H1 (cell line): ENCODE measurements around the gene MUC4. TPM values are rescaled to one million over a fixed set of nuclear protein-coding genes. Genes with fewer than 3 reads are reported as not detected.

Experiments
- CTCF ChIA-PET: fragments of 300-600 bp; sonication (Branson Sonifier 250); formaldehyde crosslinking; loops from one replicate; lab custom pipeline; 2021; ENCODE audit not compliant: partially characterized antibody; lab: Charles Lee
- POLR2A ChIA-PET: fragments of 300-600 bp; sonication (Branson Sonifier 250); formaldehyde crosslinking; loops from one replicate; lab custom pipeline; 2021; ENCODE audit warnings: inconsistent platforms; ENCODE audit not compliant: partially characterized antibody; lab: Charles Lee
- DNase-seq, 2 experiments: peaks; one replicate each; pipeline versions ENCODE4 v3.0.0 to v3.0.0-alpha.2; 2010 to 2022; ENCODE audit warnings: low spot score in 2 of 2, low read depth in 1 of 2, mixed read lengths in 1 of 2
- FAIRE-seq: peaks from 2 replicates; lab custom pipeline; 2011; peaks lifted over from hg19 to GRCh38; lab: Jason Lieb, UNC
- H2AFZ ChIP-seq: 2 replicates; pipeline ENCODE4 v1.8.1; 2012; ENCODE audit warnings: low read length, inconsistent platforms
- H2AK5ac ChIP-seq: 2 replicates; pipeline ENCODE4 v1.6.1; 2013; ENCODE audit warnings: low read depth, low read length
- H2BK120ac ChIP-seq: replicated peaks from 2 replicates; pipeline ENCODE3; 2013; ENCODE audit warnings: low read depth, low read length, inconsistent platforms
- H2BK12ac ChIP-seq: 2 replicates; pipeline ENCODE4 v1.6.1; 2013; ENCODE audit warnings: low read depth, low read length
- H2BK15ac ChIP-seq: 2 replicates; pipeline ENCODE4 v1.6.1; 2013; ENCODE audit warnings: low read length
- H2BK20ac ChIP-seq: 2 replicates; pipeline ENCODE4 v1.6.1; 2013; ENCODE audit warnings: low read length
- H2BK5ac ChIP-seq: 2 replicates; pipeline ENCODE4 v1.6.1; 2013; ENCODE audit warnings: low read depth, low read length
- H3K14ac ChIP-seq: 2 replicates; pipeline ENCODE4 v1.6.1; 2013; ENCODE audit warnings: inconsistent platforms; ENCODE audit not compliant: insufficient read length
- H3K18ac ChIP-seq: 2 replicates; pipeline ENCODE4 v1.6.1; 2013; ENCODE audit warnings: low read length; ENCODE audit errors: extremely low read depth
- H3K23ac ChIP-seq: 2 replicates; pipeline ENCODE4 v1.6.1; 2013; ENCODE audit warnings: inconsistent platforms; ENCODE audit not compliant: insufficient read length
- H3K23me2 ChIP-seq: 2 replicates; pipeline ENCODE4 v1.6.1; 2013; ENCODE audit warnings: low read depth, low read length
- H3K27ac ChIP-seq: 2 replicates; pipeline ENCODE4 v1.6.1; 2011; ENCODE audit warnings: low read depth, low read length, inconsistent platforms
- H3K27me3 ChIP-seq, 4 experiments: replicated peaks in 1 of 4; 1 replicate in 1 of 4; 2 replicates in 3 of 4; pipeline versions ENCODE4 v1.6.1 to v1.8.1; 2011 to 2013; ENCODE audit warnings: low read length in 3 of 4, mild to moderate bottlenecking in 3 of 4, inconsistent platforms in 2 of 4, mixed read lengths in 2 of 4, moderate library complexity in 1 of 4; ENCODE audit not compliant: control insufficient read depth in 3 of 4, insufficient read depth in 3 of 4; ENCODE audit errors: extremely low read depth in 1 of 4
- H3K36me3 ChIP-seq, 4 experiments: 2 replicates each; pipeline versions ENCODE4 v1.6.1 to v1.8.1; 2011 to 2013; ENCODE audit warnings: mild to moderate bottlenecking in 4 of 4, low read length in 3 of 4, moderate library complexity in 2 of 4, control low read depth in 1 of 4, inconsistent platforms in 1 of 4; ENCODE audit not compliant: insufficient read depth in 4 of 4, control insufficient read depth in 2 of 4
- H3K4ac ChIP-seq: replicated peaks from 2 replicates; pipeline ENCODE3; 2013; ENCODE audit warnings: low read length, low read depth, mixed read lengths, inconsistent platforms; ENCODE audit not compliant: insufficient read length
- H3K4me1 ChIP-seq, 4 experiments: replicated peaks in 1 of 4; 1 replicate in 1 of 4; 2 replicates in 3 of 4; pipeline versions ENCODE4 v1.6.1 to v1.8.1; 2011 to 2013; ENCODE audit warnings: low read length in 3 of 4, inconsistent platforms in 2 of 4, mixed read lengths in 1 of 4; ENCODE audit not compliant: insufficient read depth in 4 of 4, control insufficient read depth in 3 of 4
- H3K4me2 ChIP-seq, 2 experiments: 2 replicates each; pipeline versions ENCODE4 v1.6.1 to v1.8.1; 2011 to 2013; ENCODE audit warnings: low read depth in 2 of 2, low read length in 2 of 2, control low read depth in 1 of 2, inconsistent platforms in 1 of 2, mild to moderate bottlenecking in 1 of 2; ENCODE audit not compliant: insufficient read depth in 1 of 2
- H3K4me3 ChIP-seq, 4 experiments: fragments of 200-600, 300-600 bp in 1 of 4; sonication (generic), shearing (Covaris generic), sonication (Bioruptor Twin) in 1 of 4; 2 replicates each; pipeline versions ENCODE4 v1.5.1 to v1.8.1; 2011 to 2016; ENCODE audit warnings: low read length in 4 of 4, low read depth in 3 of 4, control low read depth in 2 of 4, inconsistent platforms in 2 of 4, mild to moderate bottlenecking in 2 of 4, mixed read lengths in 1 of 4, moderate library complexity in 1 of 4; ENCODE audit not compliant: insufficient read depth in 2 of 4; ENCODE audit errors: extremely low read depth in 1 of 4
- H3K56ac ChIP-seq: replicated peaks from 2 replicates; pipeline ENCODE3; 2013; ENCODE audit warnings: low read depth, mild to moderate bottlenecking, mixed read lengths, low read length, inconsistent platforms; ENCODE audit not compliant: insufficient read length
- H3K79me1 ChIP-seq: 2 replicates; pipeline ENCODE4 v1.6.1; 2013; ENCODE audit warnings: low read depth, low read length, control low read depth
- H3K79me2 ChIP-seq, 2 experiments: 2 replicates each; pipeline versions ENCODE4 v1.6.1 to v1.8.1; 2012 to 2013; ENCODE audit warnings: low read length in 2 of 2, mild to moderate bottlenecking in 2 of 2, inconsistent platforms in 1 of 2; ENCODE audit not compliant: insufficient read depth in 2 of 2, control insufficient read depth in 1 of 2
- H3K9ac ChIP-seq, 4 experiments: replicated peaks in 1 of 4; 1 replicate in 1 of 4; 2 replicates in 3 of 4; pipeline versions ENCODE4 v1.6.1 to v1.8.1; 2011 to 2013; ENCODE audit warnings: low read depth in 3 of 4, low read length in 3 of 4, control low read depth in 2 of 4, mild to moderate bottlenecking in 2 of 4, moderate library complexity in 2 of 4, inconsistent platforms in 1 of 4; ENCODE audit errors: extremely low read depth in 1 of 4
- H3K9me3 ChIP-seq, 2 experiments: 2 replicates each; pipeline versions ENCODE4 v1.6.1 to v1.8.1; 2012 to 2013; ENCODE audit warnings: mild to moderate bottlenecking in 2 of 2, moderate library complexity in 2 of 2, control low read depth in 1 of 2, inconsistent platforms in 1 of 2, low read depth in 1 of 2, low read length in 1 of 2, mixed read lengths in 1 of 2; ENCODE audit not compliant: insufficient read depth in 2 of 2
- H4K20me1 ChIP-seq, 2 experiments: replicated peaks in 1 of 2; 2 replicates each; pipeline versions ENCODE3 to v1.8.1; 2011 to 2013; ENCODE audit warnings: inconsistent platforms in 2 of 2, low read length in 2 of 2, mild to moderate bottlenecking in 1 of 2; ENCODE audit not compliant: insufficient read depth in 2 of 2, control insufficient read depth in 1 of 2
- H4K5ac ChIP-seq: 2 replicates; pipeline ENCODE4 v1.6.1; 2013; ENCODE audit warnings: low read length, low read depth, mixed read lengths, inconsistent platforms; ENCODE audit not compliant: insufficient read length
- H4K8ac ChIP-seq: 2 replicates; pipeline ENCODE4 v1.8.0; 2013; ENCODE audit warnings: mild to moderate bottlenecking, moderate library complexity, low read length, inconsistent platforms; ENCODE audit not compliant: insufficient read depth; ENCODE audit errors: extremely low read depth
- H4K91ac ChIP-seq: replicated peaks from 2 replicates; pipeline ENCODE3; 2013; ENCODE audit warnings: low read length, mixed read lengths, inconsistent platforms; ENCODE audit not compliant: insufficient read length
- ASH2L ChIP-seq: fragments of 200-600, 300-600 bp; sonication (generic); IDR thresholded peaks from one replicate; pipeline ENCODE4 v1.7.1; 2017; ENCODE audit warnings: low read length
- CTBP2 ChIP-seq: IDR thresholded peaks from 2 replicates; pipeline ENCODE4 v1.7.0; 2011; ENCODE audit warnings: borderline replicate concordance, mild to moderate bottlenecking, moderate library complexity, mixed read lengths, low read length; ENCODE audit not compliant: insufficient read depth, insufficient read length
- JUND ChIP-seq: IDR thresholded peaks from 2 replicates; pipeline ENCODE4 v1.6.1; 2011; ENCODE audit warnings: mild to moderate bottlenecking, improper control_type of control experiment, low read length
- KDM4A ChIP-seq: IDR thresholded peaks from one replicate; pipeline ENCODE4 v1.7.1; 2012; ENCODE audit warnings: low read depth, mild to moderate bottlenecking, moderate library complexity, low read length, inconsistent platforms; ENCODE audit not compliant: severe bottlenecking
- NRF1 ChIP-seq: IDR thresholded peaks from 2 replicates; pipeline ENCODE4 v1.6.1; 2011; ENCODE audit warnings: mild to moderate bottlenecking, low read depth, low read length, improper control_type of control experiment
- SIX5 ChIP-seq: IDR thresholded peaks from 2 replicates; pipeline ENCODE4 v1.6.1; 2011; ENCODE audit warnings: mild to moderate bottlenecking, low read depth, low read length
- TAF1 ChIP-seq: IDR thresholded peaks from 2 replicates; pipeline ENCODE4 v1.6.1; 2011; ENCODE audit warnings: mild to moderate bottlenecking, low read depth, low read length
- WGBS, 2 experiments: shearing (Covaris generic) in 1 of 2; methylation state at CpG; one replicate each; pipeline versions ENCODE4 v1.1.6 to v1.1.7; 2013 to 2015; ENCODE audit warnings: low lambda C conversion rate in 2 of 2, mixed read lengths in 2 of 2, inconsistent platforms in 1 of 2, low coverage in 1 of 2, missing lambda C conversion rate in 1 of 2; ENCODE audit not compliant: insufficient replicate concordance in 2 of 2, insufficient coverage in 1 of 2, insufficient read length in 1 of 2; ENCODE audit errors: extremely low coverage in 1 of 2, missing lambda C conversion rate in 1 of 2; 5-methylcytosine and 5-hydroxymethylcytosine counted together
- polyA plus RNA-seq, 7 experiments: library from polyadenylated mRNA; depleted of rRNA in 3 of 7; stranded (reverse) in 5 of 7; unstranded in 2 of 7; fragments of >200 nt in 5 of 7; fragments of 200-250 nt in 2 of 7; gene quantifications; 1 replicate in 5 of 7; 2 replicates in 1 of 7; 4 replicates in 1 of 7; pipeline versions ENCODE4 v1.2.1 to v1.2.3, GENCODE V29; 2011 to 2013; ENCODE audit warnings: missing spikeins in 2 of 7, mixed read lengths in 2 of 7
- total RNA-seq: library from RNA; stranded (reverse); fragmentation: NEBNext Ultra II Directional; extraction: Animal tissue kit (Norgen Biotek cat#: 25700); gene quantifications from 2 replicates; pipeline ENCODE4 v1.2.1, GENCODE V29; 2021

Gene MUC4
- total and polyA plus RNA-seq, 2 of the 8 experiments (the other 6 are each of a cell fraction or from before 2014, with no cell fraction given): 0.89 to 2.0 TPM

DNA sequence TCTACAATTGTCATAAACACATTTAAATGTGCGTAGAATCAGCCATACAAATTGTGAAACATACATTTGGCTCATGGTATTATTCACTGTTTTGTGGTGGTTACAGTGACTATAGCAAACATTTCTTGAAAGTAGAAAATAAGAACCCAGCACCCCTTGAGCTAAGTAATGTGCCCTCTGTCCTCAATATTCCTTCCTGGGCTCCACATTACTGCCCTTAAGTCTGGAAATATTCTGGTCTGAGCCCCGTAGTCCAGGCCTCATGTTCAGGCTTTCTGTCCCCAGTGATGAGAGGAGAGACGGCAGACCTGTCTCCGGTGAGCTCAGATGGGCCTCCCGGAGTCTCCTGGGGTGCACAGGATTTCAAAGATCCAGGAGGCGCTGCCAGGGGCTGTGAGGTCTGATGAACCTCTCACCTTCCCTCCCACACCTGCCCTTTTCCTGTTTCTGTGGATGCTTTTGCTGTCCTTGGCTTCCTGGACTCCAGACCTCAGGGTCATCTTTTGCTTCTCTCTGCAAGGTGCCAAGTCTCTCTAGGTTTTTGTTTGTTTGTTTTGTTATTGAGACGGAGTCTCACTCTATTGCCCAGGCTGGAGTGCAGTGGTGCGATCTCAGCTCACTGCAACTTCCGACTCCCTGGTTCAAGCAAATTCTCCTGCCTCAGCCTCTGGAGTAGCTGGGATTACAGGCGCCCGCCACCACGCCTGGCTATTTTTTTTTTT lies 99.8 kb downstream of the MUC4 start:
- H3K36me3 ChIP-seq: no peaks in the 10 kb centered on the region; a peak in 1 of 8 replicates
- H3K9ac ChIP-seq: no peak overlapping the region
- H2AFZ ChIP-seq: no peak overlapping the region
- FAIRE-seq (no peak), DNase-seq (no peak)
- H3K4me3 ChIP-seq: no peak overlapping the region
- H2AK5ac ChIP-seq: no peak overlapping the region
- H4K8ac ChIP-seq: no peak overlapping the region
- no peak overlapping the region for H2BK5ac ChIP-seq
- no peak overlapping the region for H3K27ac ChIP-seq
- H3K23ac ChIP-seq: no peak overlapping the region
- ChIA-PET CTCF (interaction anchor here (0.9 to 1.1 kb wide), 2 partner anchors 138 to 144 kb away, joined by 3 to 4 read pairs; no protein-coding TSS in a partner anchor), POLR2A (no interaction called here)
- no peak overlapping the region for H3K14ac ChIP-seq
- no peak overlapping the region; the same call in 1 of the 2 replicates for H2BK12ac ChIP-seq
- no peaks in the 10 kb centered on the region for H3K9me3 ChIP-seq
- H4K91ac ChIP-seq: no peak overlapping the region
- 78% methylated on average over 12 of the region's 12 CpGs; no CpG with 5 or more reads in 1 of the 2 experiments for WGBS, 2 experiments
- no peak overlapping the region for H2BK15ac ChIP-seq
- H3K79me2 ChIP-seq: no peaks in the 10 kb centered on the region
- no peak overlapping the region for H4K5ac ChIP-seq
- H4K20me1 ChIP-seq: no peaks in the 10 kb centered on the region
- no peak overlapping the region for H3K4me2 ChIP-seq
- H3K23me2 ChIP-seq: no peaks in the 10 kb centered on the region; the same call in 1 of the 2 replicates
- H3K27me3 ChIP-seq: no peaks in the 10 kb centered on the region; a peak in 1 of 7 replicates
- H2BK120ac ChIP-seq: no peak overlapping the region
- no peak overlapping the region for H2BK20ac ChIP-seq
- no peak overlapping the region for H3K56ac ChIP-seq
- TF ChIP-seq SIX5 (no peak), TAF1 (no peak), JUND (no peak), NRF1 (no peak), KDM4A (no peak), CTBP2 (no peak), ASH2L (no peak)
- TF ChIP-seq, all 59 proteins: peak for 0
- Histone ChIP-seq H3K4me1 (no peaks in the 10 kb centered on the region), H3K4ac (no peak overlapping the region), H3K18ac (no peak overlapping the region), H3K79me1 (no peaks in the 10 kb centered on the region)
